HL-60/S4 (cell line): ENCODE measurements around the gene C1QTNF7.

Source experiments
- in situ Hi-C: fragments of 300-500 bp; cut with MboI; formaldehyde crosslinking; loops from 2 replicates; pipeline ENCODE4 v1.14.3; 2022; ENCODE audit warnings: low sequenced_read_pairs

Gene C1QTNF7

GRCh38 chr4:15451866-15452765 lies 24.3 kb downstream of the C1QTNF7 start:
- in situ Hi-C loops, result no loop called here

DNA sequence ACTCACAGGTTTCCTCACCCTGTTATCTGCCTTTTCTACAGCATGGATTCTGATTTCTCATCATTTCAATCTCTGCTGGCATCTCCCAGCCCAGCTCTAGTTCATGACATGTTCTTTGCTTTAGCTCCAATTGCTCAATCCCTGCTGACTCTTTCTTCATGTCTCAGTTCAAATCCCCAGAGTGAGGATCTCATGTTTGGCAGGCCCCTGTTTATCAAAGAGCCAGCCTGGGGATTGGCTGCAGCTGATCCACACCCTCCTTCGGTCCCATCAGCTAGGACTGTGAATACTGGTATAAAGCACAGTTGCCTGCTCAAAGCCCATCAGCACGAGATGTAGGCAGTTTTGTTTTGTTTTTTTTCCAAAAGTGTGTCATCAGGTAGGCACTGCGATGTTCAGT lies 27.5 kb downstream of the C1QTNF7 start:
- in situ Hi-C loops, result loop anchor here (5.0 kb wide), 1 partner anchor 218 kb away; no protein-coding TSS in a partner anchor

DNA sequence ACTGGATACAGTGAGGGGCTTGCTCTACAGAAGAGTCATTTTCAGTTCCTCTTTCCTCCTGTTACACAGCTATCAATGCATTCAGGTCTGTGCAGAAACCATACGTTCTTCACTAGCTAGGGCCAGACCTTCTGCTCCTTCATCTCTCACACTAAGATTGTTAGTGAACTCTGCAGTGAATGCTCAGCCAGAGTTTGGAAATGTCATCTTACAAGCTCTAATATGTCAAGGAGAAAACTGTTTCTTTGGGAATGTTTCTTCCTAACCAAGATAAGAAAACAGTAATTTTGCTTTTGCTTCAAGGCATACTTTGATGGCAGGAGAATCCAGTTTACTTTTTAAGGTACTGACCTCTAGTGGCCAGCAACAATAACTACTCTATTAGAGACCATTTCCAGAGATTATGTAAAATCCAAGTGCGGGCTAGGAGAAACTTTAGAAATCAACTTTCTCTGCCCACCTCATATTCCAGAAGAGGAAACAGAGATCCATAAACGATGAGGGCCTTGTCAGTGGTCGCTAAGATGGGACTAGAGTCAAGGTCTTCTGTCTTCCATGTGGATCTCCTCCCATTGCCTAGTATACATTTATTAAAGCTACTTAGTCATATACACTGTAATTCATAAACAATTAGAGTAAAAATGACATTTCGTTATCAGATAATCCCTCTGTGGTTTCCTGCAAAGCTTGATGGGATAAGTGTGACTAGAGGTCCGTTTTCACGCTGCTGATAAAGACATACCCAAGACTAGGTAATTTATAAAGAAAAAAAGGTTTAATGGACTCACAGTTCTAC lies 29.8 kb downstream of the C1QTNF7 start:
- in situ Hi-C loops, result loop anchor here (5.0 kb wide), 1 partner anchor 220 kb away; no protein-coding TSS in a partner anchor

GRCh38 chr4:15458616-15459015 lies 30.8 kb downstream of the C1QTNF7 start:
- in situ Hi-C loops, result loop anchor here (5.0 kb wide), 1 partner anchor 221 kb away; no protein-coding TSS in a partner anchor

GRCh38 chr4:15459706-15460105 lies 31.9 kb downstream of the C1QTNF7 start:
- in situ Hi-C loops, result loop anchor here (5.0 kb wide), 1 partner anchor 222 kb away; no protein-coding TSS in a partner anchor

DNA sequence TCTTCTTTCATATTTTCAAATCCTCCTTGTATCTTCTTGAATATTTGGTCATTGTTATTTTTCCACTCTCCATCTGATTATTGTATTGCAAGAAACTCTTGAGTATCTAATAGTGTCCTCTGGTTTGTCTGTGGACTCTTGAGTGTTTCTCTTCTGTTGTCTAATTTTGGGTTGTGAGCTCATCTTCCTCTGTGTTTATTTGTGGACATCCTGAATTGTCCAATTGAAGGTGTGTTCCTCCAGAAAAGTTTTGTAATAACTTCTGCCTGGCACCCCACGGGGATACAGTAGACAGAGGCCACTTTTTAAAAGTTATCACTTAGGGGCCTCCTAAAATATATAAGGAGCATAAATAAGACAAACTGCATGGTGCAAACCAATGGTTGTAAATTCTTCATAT lies 38.8 kb downstream of the C1QTNF7 start:
- in situ Hi-C loops, result no loop called here

GRCh38 chr4:15469402-15470127 lies 41.7 kb downstream of the C1QTNF7 start, which contains the start of gene CC2D2A:
TSS of gene CC2D2A (plus strand) at chr4:15469882. CDS start at chr4:15475933, 6,051 bp downstream.
- in situ Hi-C loops, result no loop called here

- in situ Hi-C loops, result no loop called here
Measured at GRCh38 chr4:15470128-15470475, 42.3 kb downstream of the C1QTNF7 start.

DNA sequence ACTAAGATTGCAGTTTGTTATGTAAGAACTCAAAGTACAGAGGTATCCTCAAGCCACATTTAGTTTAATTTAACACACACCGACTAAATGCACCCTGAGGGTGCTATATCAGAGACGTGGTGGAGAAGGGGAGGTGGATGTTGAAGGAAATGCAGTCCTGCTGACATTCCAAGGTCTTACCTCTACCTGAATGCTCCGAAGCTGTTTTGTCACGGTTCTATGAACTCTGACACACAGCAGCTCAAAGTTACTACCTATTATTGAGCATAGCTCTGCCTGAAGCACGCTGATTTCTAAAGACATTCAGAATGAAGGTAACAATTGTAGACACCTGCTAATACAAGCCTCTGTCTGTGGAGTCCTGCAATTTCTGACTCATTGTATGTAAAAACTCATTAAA lies 48.6 kb downstream of the C1QTNF7 start:
- in situ Hi-C loops, result loop anchor here (25.0 kb wide), 1 partner anchor 486 kb away; the partner anchor contains the start of gene FGFBP2

- in situ Hi-C loops, result loop anchor here (25.0 kb wide), 1 partner anchor 484 kb away; the partner anchor contains the start of gene FGFBP2
Measured at GRCh38 chr4:15478724-15479088, 50.9 kb downstream of the C1QTNF7 start.

GRCh38 chr4:15479089-15479912 lies 51.5 kb downstream of the C1QTNF7 start:
- in situ Hi-C loops, result loop anchor here (25.0 kb wide), 1 partner anchor 483 kb away; the partner anchor contains the start of gene FGFBP2

DNA sequence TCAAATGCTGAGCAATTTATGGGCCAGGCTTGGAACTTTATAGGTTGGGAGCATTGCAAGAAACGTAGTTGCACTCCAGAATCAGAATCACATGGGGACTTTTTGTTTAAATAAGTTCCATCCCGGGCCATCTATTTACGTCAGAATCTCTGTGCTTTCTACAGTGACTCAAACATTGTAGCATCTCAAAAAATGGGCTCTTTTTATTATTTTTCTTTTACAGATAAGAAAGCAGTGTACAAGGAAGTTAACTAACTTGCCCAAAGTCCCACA lies 52.0 kb downstream of the C1QTNF7 start:
- in situ Hi-C loops, result loop anchor here (25.0 kb wide), 1 partner anchor 482 kb away; the partner anchor contains the start of gene FGFBP2

DNA sequence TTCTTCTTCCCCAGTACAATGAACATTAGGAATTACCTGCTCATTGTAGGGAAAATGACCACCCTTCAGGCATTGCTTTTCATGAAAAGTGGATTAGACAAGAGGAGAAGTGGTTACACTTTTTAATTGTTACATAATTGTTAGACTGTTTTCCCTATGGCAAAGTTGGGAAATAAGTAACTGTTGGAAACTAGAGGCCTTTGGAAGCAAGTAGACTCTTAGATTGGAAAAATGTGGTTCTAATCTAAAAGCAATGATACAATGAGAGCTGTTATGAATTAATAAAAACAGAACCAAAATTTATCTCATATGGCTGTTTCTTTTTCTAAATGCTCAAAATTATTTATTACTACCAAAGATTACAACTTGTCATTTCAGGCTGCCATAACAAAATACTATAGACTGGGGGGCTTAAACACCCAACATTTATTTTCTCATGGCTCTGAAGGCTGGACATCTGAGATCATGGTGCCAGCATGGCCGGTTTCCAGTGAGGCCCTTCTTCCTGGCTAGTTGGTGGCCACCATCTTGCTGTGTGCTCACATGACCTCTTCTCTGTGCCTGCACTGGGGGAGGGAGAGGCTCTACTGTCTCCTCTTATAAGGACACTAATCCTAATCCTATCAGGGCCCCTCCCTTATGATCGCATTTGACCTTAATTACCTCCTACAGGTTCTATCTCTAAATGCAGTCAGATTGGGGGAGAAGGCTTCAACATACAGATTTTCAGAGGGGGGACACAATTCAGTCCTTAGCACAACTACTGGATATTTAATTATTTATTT lies 54.3 kb downstream of the C1QTNF7 start:
- in situ Hi-C loops, result loop anchor here (25.0 kb wide), 1 partner anchor 480 kb away; the partner anchor contains the start of gene FGFBP2

GRCh38 chr4:15482842-15483241 lies 55.0 kb downstream of the C1QTNF7 start:
- in situ Hi-C loops, result loop anchor here (25.0 kb wide), 1 partner anchor 479 kb away; the partner anchor contains the start of gene FGFBP2

DNA sequence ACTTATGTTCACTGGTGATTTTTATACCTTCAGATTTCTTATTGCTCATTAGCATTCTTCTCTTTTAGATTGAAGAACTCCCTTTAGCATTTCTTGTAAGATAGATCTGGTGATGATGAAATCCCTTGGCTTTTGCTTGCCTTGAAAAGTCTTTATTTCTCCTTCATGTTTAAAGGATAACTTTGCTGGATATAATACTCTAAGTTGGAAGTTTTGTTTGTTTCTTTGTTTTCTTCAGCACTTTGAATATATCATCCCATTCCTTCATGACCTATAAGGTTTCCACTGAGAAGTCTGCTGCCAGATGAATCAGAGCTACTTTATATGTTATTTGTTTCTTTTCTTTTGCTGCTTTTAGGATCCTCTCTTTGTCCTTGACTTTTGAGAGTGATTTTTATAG lies 60.3 kb downstream of the C1QTNF7 start:
- in situ Hi-C loops, result loop anchor here (25.0 kb wide), 1 partner anchor 474 kb away; the partner anchor contains the start of gene FGFBP2

GRCh38 chr4:15488658-15489470 lies 61.0 kb downstream of the C1QTNF7 start:
- in situ Hi-C loops, result loop anchor here (25.0 kb wide), 1 partner anchor 473 kb away; the partner anchor contains the start of gene FGFBP2

DNA sequence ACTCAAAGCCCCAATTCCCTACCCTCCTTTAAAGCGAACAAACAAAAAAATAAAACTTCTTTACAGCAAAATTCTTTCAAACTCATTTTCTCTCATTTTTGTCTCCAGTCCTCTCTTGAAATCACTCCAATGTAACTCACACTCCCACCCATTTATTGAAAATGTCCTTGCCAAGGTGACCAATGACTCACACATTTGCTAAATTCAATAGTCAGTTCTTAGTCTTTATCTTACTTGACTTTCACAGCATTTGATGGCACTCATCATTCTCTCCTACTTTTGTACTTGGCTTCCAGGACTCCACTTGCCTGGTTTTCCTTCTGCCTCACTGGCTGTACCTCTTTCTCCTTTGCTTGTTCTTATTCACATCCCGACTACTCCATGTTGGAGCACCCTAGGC lies 61.7 kb downstream of the C1QTNF7 start:
- in situ Hi-C loops, result loop anchor here (25.0 kb wide), 1 partner anchor 473 kb away; the partner anchor contains the start of gene FGFBP2

GRCh38 chr4:15493411-15493810 lies 65.6 kb downstream of the C1QTNF7 start:
- in situ Hi-C loops, result loop anchor here (25.0 kb wide), 1 partner anchor 469 kb away; the partner anchor contains the start of gene FGFBP2
